ENCODE results near the gene SCYGR1.

Gene SCYGR1

DNA sequence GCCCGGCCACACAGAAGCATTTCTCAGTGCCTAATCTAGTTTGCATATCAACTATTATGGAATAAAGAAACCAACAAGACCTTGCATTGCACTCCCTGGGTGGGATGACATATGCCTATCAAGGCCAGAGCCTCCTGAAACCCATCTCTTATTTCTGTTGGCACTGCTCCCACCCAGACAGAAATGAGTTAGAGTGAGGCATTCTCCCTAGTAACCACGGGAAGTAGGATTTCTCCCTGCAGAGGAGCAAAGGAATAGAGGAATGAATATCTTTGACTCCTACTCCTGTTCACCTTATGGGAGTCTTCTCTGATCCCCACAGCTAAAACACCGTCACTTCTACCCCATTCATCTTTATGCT is 24.2 kb upstream of the SCYGR1 start:
- Histone ChIP-seq H3K4me3 (ENCODE audit: insufficient read length, low read depth) (no peak overlapping the region), H3K27me3 (ENCODE audit: insufficient read depth, insufficient read length) (no peaks in the 10 kb centered on the region), H3K36me3 (ENCODE audit: insufficient read depth, insufficient read length, low read length) (no peaks in the 10 kb centered on the region), H3K9ac (ENCODE audit: insufficient read length, low read depth) (no peak overlapping the region), H3K9me3 (ENCODE audit: insufficient read depth, low read length) (no peaks in the 10 kb centered on the region), H3K4me1 (ENCODE audit: insufficient read depth, insufficient read length) (no peaks in the 10 kb centered on the region)
- DNase-seq (ENCODE audit: low read depth, low spot score): no peak
- TF ChIP-seq SUZ12 (IDR thresholded peaks at IDR 0.05; ENCODE audit: extremely low read depth, insufficient read depth, insufficient read length): no peak
- TF ChIP-seq YY1 (IDR thresholded peaks at IDR 0.05; ENCODE audit: insufficient read depth, insufficient read length): no peak
- no peak for TF ChIP-seq ZNF274 (IDR thresholded peaks at IDR 0.05; ENCODE audit: low read depth, low read length)

DNA sequence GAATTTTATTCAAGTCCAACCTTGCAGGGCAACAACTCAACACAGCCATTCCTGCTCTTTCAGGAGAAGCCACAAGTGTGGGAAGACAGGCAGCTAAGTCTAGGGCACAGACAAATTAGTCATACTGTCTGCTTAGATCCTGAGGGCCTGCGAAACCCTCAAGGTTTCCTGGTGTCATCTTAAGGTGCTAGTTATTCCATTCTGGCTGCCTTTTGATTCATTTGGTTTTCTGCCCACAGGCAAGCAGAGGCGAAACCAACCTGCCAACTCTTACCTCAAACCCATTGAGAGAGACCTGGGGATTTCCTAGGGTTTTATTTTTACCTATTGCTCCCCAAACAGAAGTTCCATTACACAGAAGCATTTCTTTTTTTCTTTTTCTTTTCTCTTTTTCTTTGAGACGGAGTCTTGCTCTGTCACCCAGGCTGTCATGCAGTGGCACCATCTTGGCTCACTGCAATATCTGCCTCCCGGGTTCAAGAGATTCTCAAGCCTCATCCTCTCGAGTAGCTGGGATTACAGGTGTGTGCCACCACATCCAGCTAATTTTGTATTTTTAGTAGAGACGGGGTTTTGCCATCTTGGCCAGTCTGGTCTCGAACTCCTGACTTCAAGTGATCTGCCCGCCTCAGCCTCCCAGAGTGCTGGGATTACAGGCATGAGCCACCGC is 23.7 kb upstream of the SCYGR1 start:
- H3K4me1 ChIP-seq (ENCODE audit: insufficient read depth, insufficient read length): no peaks in the 10 kb centered on the region
- H3K4me3 ChIP-seq (ENCODE audit: insufficient read length, low read depth): no peak overlapping the region
- H3K9me3 ChIP-seq (ENCODE audit: insufficient read depth, low read length): no peaks in the 10 kb centered on the region
- no peak for TF ChIP-seq SUZ12 (IDR thresholded peaks at IDR 0.05; ENCODE audit: extremely low read depth, insufficient read depth, insufficient read length)
- no peak for TF ChIP-seq YY1 (IDR thresholded peaks at IDR 0.05; ENCODE audit: insufficient read depth, insufficient read length)
- no peak for TF ChIP-seq ZNF274 (IDR thresholded peaks at IDR 0.05; ENCODE audit: low read depth, low read length)
- H3K27me3 ChIP-seq (ENCODE audit: insufficient read depth, insufficient read length): no peaks in the 10 kb centered on the region
- no peak for DNase-seq (ENCODE audit: low read depth, low spot score)
- no peaks in the 10 kb centered on the region for H3K36me3 ChIP-seq (ENCODE audit: insufficient read depth, insufficient read length, low read length)
- H3K9ac ChIP-seq (ENCODE audit: insufficient read length, low read depth): no peak overlapping the region

DNA sequence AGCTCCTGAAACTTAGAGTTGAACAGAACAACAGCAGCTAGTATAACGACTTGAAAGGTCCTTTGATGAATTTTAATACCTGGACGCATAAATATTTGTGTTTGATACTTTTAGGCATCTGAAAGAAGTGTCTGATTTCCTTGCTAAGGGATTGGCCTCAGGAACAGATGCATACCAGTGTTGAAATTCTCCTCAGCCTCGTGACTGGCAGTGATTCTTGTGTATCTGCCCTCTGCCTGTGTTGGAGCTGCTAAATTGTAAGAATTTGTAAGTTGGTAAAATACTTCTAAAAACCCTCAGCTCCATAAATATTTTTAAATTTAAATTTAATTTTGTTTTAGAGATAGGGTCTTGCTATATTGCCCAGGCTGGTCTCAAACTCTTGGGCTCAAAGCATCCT is 22.4 kb upstream of the SCYGR1 start:
- H3K4me1 ChIP-seq (ENCODE audit: insufficient read depth, insufficient read length): no peaks in the 10 kb centered on the region
- no peak for DNase-seq (ENCODE audit: low read depth, low spot score)
- H3K36me3 ChIP-seq (ENCODE audit: insufficient read depth, insufficient read length, low read length): no peaks in the 10 kb centered on the region
- no peaks in the 10 kb centered on the region for H3K27me3 ChIP-seq (ENCODE audit: insufficient read depth, insufficient read length)
- TF ChIP-seq YY1 (IDR thresholded peaks at IDR 0.05; ENCODE audit: insufficient read depth, insufficient read length) (no peak), SUZ12 (IDR thresholded peaks at IDR 0.05; ENCODE audit: extremely low read depth, insufficient read depth, insufficient read length) (no peak), ZNF274 (IDR thresholded peaks at IDR 0.05; ENCODE audit: low read depth, low read length) (no peak)
- no peaks in the 10 kb centered on the region for H3K9me3 ChIP-seq (ENCODE audit: insufficient read depth, low read length)
- no peak overlapping the region for H3K9ac ChIP-seq (ENCODE audit: insufficient read length, low read depth)
- H3K4me3 ChIP-seq (ENCODE audit: insufficient read length, low read depth): no peak overlapping the region

DNA sequence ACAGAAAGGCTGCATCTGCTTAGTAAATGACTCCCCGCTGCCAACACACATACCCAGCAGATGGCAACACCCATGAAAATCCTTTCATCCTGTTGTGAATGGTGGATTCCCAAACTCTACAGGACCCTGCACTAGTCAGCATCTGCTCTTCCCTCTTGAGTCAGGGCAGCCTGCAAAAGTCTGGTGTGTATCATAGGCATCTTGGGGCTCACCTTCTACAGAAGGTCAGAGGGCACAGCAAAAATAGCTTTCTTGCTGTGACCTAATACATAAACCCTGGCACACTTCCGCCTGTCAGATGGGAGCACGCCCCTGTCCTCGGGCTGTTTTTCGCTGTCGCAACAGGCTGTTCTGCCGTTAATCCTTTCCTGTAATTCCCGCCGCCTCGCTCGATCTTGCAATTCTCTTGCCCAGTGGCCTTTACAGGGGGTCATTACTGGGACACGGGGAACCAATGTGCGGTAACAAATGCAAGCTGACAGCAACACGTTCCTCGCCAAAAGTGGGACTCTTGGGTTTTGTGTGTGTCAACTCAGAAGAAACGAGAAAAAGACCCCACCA is 19.9 kb upstream of the SCYGR1 start:
- no peak overlapping the region for H3K4me3 ChIP-seq (ENCODE audit: insufficient read length, low read depth)
- no peaks in the 10 kb centered on the region for H3K9me3 ChIP-seq (ENCODE audit: insufficient read depth, low read length)
- H3K36me3 ChIP-seq (ENCODE audit: insufficient read depth, insufficient read length, low read length): no peaks in the 10 kb centered on the region
- DNase-seq (ENCODE audit: low read depth, low spot score): no peak
- H3K4me1 ChIP-seq (ENCODE audit: insufficient read depth, insufficient read length): no peaks in the 10 kb centered on the region
- H3K27me3 ChIP-seq (ENCODE audit: insufficient read depth, insufficient read length): no peaks in the 10 kb centered on the region
- H3K9ac ChIP-seq (ENCODE audit: insufficient read length, low read depth): no peak overlapping the region
- TF ChIP-seq YY1 (IDR thresholded peaks at IDR 0.05; ENCODE audit: insufficient read depth, insufficient read length): no peak

DNA sequence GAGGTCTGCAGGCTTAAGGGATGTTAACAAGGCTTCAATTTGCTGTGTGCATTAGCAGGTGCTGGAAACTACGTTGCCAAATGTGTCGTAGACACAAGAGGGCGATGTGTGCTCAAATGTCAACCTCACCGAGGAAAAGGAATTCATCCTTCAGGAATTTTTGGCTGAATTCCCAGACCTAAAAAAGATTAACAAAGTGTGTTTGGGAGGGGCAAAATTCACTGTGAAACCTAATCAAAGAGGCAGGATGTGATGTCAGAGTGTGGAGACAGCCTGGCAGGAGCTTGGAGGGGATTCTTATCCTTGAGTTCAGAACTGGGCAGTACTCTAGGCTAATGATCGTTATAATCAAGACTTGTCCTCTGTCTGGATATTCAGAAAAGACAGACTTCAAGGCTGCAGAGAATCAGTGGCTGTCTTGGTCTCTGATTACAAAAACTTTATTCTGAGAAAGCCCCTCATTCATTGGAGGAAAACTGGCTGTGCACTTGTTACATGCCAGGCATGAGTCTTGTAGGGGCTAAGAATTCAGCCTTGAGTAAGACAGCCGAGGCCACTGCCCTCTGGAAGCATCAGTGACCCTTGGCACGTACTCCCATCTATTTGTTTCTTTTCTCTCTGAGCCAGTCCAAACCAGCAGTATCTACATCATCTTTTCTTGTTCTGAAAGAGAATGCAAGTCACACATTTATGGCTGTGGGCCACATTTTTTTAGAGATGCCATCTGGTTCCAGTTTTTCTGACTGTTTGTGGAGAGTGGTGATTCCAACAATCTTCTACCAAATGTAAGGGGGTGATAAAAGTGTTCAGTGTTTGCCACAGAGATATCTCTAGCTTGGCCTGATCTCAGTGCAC is 18.7 kb upstream of the SCYGR1 start:
- Histone ChIP-seq H3K27me3 (ENCODE audit: insufficient read depth, insufficient read length) (no peaks in the 10 kb centered on the region), H3K36me3 (ENCODE audit: insufficient read depth, insufficient read length, low read length) (no peaks in the 10 kb centered on the region), H3K4me1 (ENCODE audit: insufficient read depth, insufficient read length) (no peaks in the 10 kb centered on the region), H3K9ac (ENCODE audit: insufficient read length, low read depth) (no peak overlapping the region), H3K4me3 (ENCODE audit: insufficient read length, low read depth) (no peak overlapping the region), H3K9me3 (ENCODE audit: insufficient read depth, low read length) (no peaks in the 10 kb centered on the region)
- peak; percentile 73 for DNase-seq (ENCODE audit: low read depth, low spot score)
- no peak for TF ChIP-seq ZNF274 (IDR thresholded peaks at IDR 0.05; ENCODE audit: low read depth, low read length)
- TF ChIP-seq SUZ12 (IDR thresholded peaks at IDR 0.05; ENCODE audit: extremely low read depth, insufficient read depth, insufficient read length): no peak
- no peak for TF ChIP-seq YY1 (IDR thresholded peaks at IDR 0.05; ENCODE audit: insufficient read depth, insufficient read length)

- no peak for DNase-seq (ENCODE audit: low read depth, low spot score)
- Histone ChIP-seq H3K4me1 (ENCODE audit: insufficient read depth, insufficient read length) (no peaks in the 10 kb centered on the region), H3K9ac (ENCODE audit: insufficient read length, low read depth) (no peak overlapping the region)
Measured at GRCh38 chr2:227404585-227405271, 17.0 kb upstream of the SCYGR1 start.

GRCh38 chr2:227402959-227403358 is 15.2 kb upstream of the SCYGR1 start:
- no peak overlapping the region for H3K9ac ChIP-seq (ENCODE audit: insufficient read length, low read depth)
- H3K4me3 ChIP-seq (ENCODE audit: insufficient read length, low read depth): no peak overlapping the region
- TF ChIP-seq SUZ12 (IDR thresholded peaks at IDR 0.05; ENCODE audit: extremely low read depth, insufficient read depth, insufficient read length) (no peak), ZNF274 (IDR thresholded peaks at IDR 0.05; ENCODE audit: low read depth, low read length) (no peak), YY1 (IDR thresholded peaks at IDR 0.05; ENCODE audit: insufficient read depth, insufficient read length) (no peak)
- H3K9me3 ChIP-seq (ENCODE audit: insufficient read depth, low read length): no peaks in the 10 kb centered on the region
- H3K27me3 ChIP-seq (ENCODE audit: insufficient read depth, insufficient read length): no peaks in the 10 kb centered on the region
- no peaks in the 10 kb centered on the region for H3K36me3 ChIP-seq (ENCODE audit: insufficient read depth, insufficient read length, low read length)
- H3K4me1 ChIP-seq (ENCODE audit: insufficient read depth, insufficient read length): no peaks in the 10 kb centered on the region
- no peak for DNase-seq (ENCODE audit: low read depth, low spot score)

More at GRCh38 chr2:227404585-227405271, 17.0 kb upstream of the SCYGR1 start:
- H3K27me3 ChIP-seq (ENCODE audit: insufficient read depth, insufficient read length): no peaks in the 10 kb centered on the region
- TF ChIP-seq YY1 (IDR thresholded peaks at IDR 0.05; ENCODE audit: insufficient read depth, insufficient read length) (no peak), ZNF274 (IDR thresholded peaks at IDR 0.05; ENCODE audit: low read depth, low read length) (no peak), SUZ12 (IDR thresholded peaks at IDR 0.05; ENCODE audit: extremely low read depth, insufficient read depth, insufficient read length) (no peak)
- no peak overlapping the region for H3K4me3 ChIP-seq (ENCODE audit: insufficient read length, low read depth)
- H3K9me3 ChIP-seq (ENCODE audit: insufficient read depth, low read length): no peaks in the 10 kb centered on the region
- no peaks in the 10 kb centered on the region for H3K36me3 ChIP-seq (ENCODE audit: insufficient read depth, insufficient read length, low read length)
